IMR-90 (cell line): ENCODE data around the gene KIF12.

Source experiments
- BHLHE40 ChIP-seq: fragments of 150-350 bp; IDR thresholded peaks from 2 replicates; pipeline ENCODE4 v1.6.1; 2016; ENCODE audit warnings: mild to moderate bottlenecking, low read depth, low read length
- CHD1 ChIP-seq: IDR thresholded peaks from 2 replicates; pipeline ENCODE4 v1.6.1; 2012; ENCODE audit warnings: low read depth, low read length, improper control_type of control experiment
- FOS ChIP-seq: fragments of 150-350 bp; IDR thresholded peaks from 2 replicates; pipeline ENCODE4 v1.6.1; 2016; ENCODE audit warnings: low read depth, low read length
- MAFK ChIP-seq: IDR thresholded peaks from 2 replicates; pipeline ENCODE4 v1.6.1; 2012; ENCODE audit warnings: low read depth, low read length, improper control_type of control experiment
- POLR2A ChIP-seq: IDR thresholded peaks from 2 replicates; pipeline ENCODE4 v1.6.1; 2012; ENCODE audit warnings: mild to moderate bottlenecking, low read depth, low read length
- RFX5 ChIP-seq: IDR thresholded peaks from 2 replicates; pipeline ENCODE4 v1.8.0; 2012; ENCODE audit warnings: low read depth, mild to moderate bottlenecking, low read length, moderate library complexity
- SMC3 ChIP-seq: fragments of 150-350 bp; IDR thresholded peaks from 2 replicates; pipeline ENCODE4 v1.6.1; 2016; ENCODE audit warnings: low read depth, mild to moderate bottlenecking, antibody characterized with exemption, low read length, moderate library complexity
- USF2 ChIP-seq: fragments of 150-350 bp; IDR thresholded peaks from 2 replicates; pipeline ENCODE4 v1.6.1; 2017; ENCODE audit warnings: mild to moderate bottlenecking, antibody characterized with exemption, low read length, low read depth
- TF ChIP-seq, protein P1 (sequence below): conservative IDR thresholded peaks from 2 replicates; pipeline ENCODE4 v1.5.1; 2012; ENCODE audit warnings: mild to moderate bottlenecking, low read depth, low read length, improper control_type of control experiment

- TF ChIP-seq, protein P1, sequence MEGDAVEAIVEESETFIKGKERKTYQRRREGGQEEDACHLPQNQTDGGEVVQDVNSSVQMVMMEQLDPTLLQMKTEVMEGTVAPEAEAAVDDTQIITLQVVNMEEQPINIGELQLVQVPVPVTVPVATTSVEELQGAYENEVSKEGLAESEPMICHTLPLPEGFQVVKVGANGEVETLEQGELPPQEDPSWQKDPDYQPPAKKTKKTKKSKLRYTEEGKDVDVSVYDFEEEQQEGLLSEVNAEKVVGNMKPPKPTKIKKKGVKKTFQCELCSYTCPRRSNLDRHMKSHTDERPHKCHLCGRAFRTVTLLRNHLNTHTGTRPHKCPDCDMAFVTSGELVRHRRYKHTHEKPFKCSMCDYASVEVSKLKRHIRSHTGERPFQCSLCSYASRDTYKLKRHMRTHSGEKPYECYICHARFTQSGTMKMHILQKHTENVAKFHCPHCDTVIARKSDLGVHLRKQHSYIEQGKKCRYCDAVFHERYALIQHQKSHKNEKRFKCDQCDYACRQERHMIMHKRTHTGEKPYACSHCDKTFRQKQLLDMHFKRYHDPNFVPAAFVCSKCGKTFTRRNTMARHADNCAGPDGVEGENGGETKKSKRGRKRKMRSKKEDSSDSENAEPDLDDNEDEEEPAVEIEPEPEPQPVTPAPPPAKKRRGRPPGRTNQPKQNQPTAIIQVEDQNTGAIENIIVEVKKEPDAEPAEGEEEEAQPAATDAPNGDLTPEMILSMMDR = no peak
- TF ChIP-seq POLR2A (no peak), SMC3 (no peak), RFX5 (no peak), MAFK (no peak), BHLHE40 (no peak), FOS (no peak), USF2 (no peak), CHD1 (no peak)
These were observed 39.5 kb upstream of the KIF12 start for GRCh38 chr9:114138552-114138971.
